ENCODE results near the gene ATP2C2.
"Not testable (repeated sequence)": the region's sequence is repeated elsewhere in the genome, so short reads cannot be mapped to it uniquely, and the experiment has no call there.

ATP2C2 gene

GRCh38 chr16:84367750-84368307 is 509 bp upstream of the ATP2C2 start:
- DNase-seq = no peak

- DNase-seq = no peak
Measured at GRCh38 chr16:84369105-84369504, 767 bp downstream of the ATP2C2 start.

- no peak for DNase-seq
Measured at GRCh38 chr16:84369938-84370627, 1.7 kb downstream of the ATP2C2 start.

DNA sequence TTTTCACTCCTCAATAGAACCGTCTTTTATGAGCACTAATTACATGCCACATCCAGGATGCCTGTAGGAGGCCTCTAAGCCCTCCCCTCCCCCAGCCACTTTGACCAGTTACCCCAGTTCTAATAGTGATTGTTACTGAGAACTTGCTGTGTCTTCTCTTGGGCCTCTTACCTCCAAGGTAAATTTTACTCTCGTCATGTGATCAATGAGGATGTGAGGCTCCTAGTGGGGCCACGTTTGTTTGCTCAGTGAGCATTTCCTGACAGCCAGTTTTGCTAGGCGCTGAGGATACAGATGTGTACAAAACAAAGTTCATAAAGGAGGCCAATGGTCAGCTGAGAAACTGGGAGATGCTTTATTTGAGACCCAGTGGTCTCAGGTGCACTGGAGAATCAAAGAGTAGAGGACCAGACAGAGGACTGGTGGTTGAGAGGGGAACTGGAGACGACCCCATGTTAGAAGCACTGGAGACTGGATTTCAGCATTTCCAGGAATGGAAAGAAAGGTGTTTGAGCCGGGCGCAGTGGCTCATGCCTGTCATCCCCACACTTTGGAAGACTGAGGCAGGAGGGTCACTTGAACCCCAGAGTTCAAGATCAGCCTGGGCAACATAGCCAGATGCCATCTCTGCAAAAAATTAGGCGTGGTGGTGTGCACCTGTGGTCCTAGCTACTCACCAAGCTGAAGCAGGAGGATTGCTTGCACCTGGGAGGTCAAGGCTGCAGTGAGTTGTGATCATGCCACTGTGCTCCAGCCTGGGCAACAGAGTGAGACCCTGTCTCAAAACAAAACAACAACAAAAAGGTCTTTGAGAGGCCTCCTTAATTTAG is 2.6 kb downstream of the ATP2C2 start:
- no peak for DNase-seq

DNA sequence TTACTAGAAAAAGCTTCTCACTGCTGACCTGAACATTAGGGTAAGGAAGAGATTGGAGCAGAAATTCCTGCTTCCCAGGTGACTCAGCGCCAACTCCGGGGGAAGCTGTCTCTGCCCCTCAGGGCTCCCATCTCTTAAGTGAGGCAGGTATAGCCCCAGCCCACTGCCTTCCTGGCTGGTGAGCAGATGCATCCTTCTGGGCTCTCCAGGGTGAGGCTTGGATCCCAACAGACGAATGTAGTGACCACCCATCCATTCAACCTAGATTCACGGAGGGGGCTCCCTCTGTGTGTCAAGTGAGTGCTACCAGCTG is 3.2 kb downstream of the ATP2C2 start:
- DNase-seq = no peak

- DNase-seq = no peak
Measured at GRCh38 chr16:84373907-84374489, 5.7 kb downstream of the ATP2C2 start.

DNA sequence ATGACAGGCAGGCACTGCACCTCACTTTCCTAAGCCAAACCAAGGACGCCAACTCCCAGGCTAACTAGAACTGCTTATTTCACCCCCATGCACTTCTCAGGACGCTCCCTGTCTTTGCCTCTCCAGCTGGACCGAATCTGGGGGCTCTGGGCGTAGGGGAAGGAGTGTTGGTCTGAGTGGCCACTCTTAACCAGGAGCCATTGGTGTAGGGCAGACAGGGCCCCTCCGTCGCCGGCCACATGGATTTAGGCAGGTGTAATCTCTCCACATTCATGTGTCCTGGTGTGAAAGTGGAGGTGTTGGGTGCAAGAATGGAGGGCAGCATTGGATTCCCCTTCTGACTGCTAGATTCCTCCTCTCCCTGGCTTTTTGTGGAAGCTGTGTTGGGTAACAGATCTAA is 9.8 kb downstream of the ATP2C2 start:
- no peak for DNase-seq

- no peak for DNase-seq
Measured at GRCh38 chr16:84378567-84378966, 10.2 kb downstream of the ATP2C2 start.

GRCh38 chr16:84379008-84379708 is 10.8 kb downstream of the ATP2C2 start:
- DNase-seq = no peak

DNA sequence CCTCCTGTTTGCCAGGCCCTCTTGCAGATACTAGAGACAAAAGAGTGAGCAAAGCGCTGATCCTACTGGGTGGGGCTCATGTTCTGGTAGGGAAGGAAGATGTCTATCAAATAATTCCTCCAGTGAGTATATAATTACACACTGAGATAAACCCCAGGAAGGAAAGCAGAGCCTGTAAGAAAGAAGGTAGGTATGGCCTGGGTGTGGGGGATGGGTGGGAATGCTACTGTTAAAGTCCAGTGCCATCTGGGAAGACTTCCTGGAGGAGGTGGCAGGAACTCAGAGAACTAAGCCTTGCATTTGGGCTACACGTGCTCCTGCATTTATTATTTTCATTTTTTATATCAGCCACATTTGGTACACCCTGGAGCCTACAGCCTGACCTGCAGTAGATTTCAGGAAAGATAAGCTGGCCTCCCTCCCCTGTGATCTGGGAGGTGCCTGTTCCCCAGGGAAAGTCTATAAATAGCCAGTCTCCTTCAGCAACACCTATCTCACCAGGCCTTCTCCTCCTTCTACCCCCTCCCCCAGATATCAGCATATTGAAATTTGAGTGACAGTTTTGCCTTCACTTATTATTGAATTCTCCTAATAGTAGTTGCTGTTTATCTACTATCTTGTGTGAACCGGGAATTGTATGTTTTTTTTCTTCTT is 11.5 kb downstream of the ATP2C2 start:
- DNase-seq = no peak

DNA sequence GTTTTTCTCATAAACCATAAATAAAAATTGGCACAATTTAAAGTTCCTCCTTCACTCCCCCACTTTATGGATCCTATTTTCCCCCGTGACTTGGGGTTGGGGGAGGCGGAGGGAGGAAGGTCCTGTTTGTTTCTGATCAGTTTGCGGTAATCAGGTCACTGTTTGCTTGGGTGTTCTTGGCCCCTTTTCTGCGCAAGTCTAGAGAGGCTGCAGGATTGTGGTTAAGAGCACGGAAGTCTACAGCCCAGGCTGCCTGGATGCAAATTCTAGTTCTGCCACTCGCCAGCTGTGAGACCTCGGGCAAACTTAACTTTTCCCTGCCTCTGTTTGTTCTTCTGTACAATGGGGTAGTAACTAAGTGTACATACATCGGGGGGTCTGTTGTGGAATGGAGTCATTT is 12.1 kb downstream of the ATP2C2 start:
- DNase-seq = no peak

DNA sequence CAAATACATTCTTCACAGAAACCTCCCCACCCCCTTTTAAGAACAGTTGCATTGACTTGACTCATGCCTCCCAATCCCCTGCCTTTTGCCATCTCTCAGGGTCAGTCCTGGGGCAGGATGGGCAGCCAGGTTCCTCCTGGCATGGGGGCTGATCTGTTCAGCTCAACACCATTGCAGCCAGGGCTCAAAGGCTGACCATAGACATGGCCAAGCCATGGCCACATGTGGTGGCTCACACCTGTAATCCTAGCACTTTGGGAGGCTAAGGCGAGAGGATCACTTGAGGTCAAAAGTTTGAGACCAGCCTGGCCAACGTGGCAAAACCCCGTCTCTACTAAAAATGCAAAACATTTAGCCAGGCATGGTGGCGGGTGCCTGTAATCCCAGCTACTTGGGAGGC is 14.1 kb downstream of the ATP2C2 start:
- DNase-seq = no peak

- DNase-seq = no peak
Measured at GRCh38 chr16:84383106-84383505, 14.8 kb downstream of the ATP2C2 start.

DNA sequence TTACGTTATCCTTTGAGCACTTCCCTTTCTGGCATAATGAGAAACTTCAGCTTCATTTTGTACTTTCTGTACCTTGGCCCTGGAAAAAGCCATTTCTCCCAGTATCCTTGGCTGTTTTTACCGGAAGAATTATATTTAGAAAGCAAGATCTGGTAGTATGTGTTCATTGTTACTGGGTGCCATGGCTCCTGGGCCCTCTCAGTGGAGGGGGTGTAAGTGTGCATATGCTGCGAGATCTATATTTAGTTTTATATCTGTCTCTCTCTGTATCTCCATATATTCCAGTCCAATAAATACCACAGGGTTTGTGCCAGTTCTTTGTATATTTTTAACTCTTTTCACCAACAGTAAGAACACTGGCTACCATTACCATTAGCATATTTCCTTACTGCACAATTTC is 17.7 kb downstream of the ATP2C2 start:
- no peak for DNase-seq

GRCh38 chr16:84387021-84387420 is 18.7 kb downstream of the ATP2C2 start:
- DNase-seq = no peak

GRCh38 chr16:84390131-84390785 is 21.9 kb downstream of the ATP2C2 start:
- DNase-seq = no peak

DNA sequence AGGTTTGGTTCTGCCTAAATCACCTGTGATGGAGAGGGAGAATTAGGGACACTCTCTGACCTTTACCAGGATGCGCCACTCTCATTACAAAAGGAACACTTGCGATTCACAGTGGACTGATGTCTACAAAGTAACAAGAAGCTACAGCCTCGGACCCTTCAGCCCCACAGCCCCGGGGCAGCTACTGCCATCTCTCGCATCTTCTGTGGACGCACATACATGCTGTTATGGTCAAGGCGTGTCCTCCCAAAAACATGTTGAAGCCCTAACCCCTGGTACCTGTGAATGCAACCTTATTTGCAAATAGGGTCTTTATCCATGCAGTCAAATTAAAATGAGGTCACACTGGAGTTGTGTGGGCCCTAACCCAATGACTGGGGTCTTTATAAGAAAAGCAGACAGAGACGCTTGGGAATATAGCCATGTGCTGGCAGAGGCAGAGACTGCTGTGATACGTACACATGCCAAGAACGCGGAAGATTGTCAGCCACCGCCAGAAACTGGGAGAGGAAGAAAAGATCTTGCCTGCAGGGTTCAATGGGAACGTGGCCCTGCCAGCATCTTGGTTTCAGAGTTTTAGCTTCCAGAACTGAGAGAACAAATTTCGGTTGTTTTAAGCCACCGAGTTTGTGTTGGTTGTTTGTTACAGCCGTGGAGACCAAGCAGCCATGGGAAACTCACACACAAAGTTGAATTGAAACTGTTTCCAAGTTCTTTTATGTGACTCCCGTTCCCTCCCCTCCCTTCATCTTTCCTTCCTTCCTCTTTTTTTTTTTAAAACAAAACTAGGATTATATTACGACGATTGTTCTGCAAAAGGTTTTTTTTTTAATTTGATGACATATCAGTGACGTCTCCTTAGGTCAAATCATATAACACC is 23.1 kb downstream of the ATP2C2 start:
- no peak for DNase-seq

- no peak for DNase-seq
Measured at GRCh38 chr16:84392031-84392360, 23.7 kb downstream of the ATP2C2 start.

DNA sequence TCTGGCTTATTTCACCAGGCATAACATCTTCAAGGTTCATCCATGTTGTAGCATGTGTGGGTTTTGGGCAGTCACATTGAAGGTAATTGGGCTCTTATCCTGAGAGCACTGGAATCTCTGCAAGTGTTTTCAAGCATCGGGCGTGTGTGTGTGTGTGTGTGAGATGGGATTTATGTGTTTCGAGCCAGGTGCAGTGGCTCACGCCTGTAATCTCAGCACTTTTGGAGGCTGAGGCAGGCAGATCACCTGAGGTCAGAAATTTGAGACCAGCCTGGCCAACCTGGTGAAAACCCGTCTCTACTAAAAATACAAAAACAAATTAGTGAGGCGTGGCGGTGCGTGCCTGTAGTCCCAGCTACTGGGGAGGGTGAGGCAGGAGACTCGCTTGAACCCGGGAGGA is 27.7 kb downstream of the ATP2C2 start:
- not testable (repeated sequence) for DNase-seq

DNA sequence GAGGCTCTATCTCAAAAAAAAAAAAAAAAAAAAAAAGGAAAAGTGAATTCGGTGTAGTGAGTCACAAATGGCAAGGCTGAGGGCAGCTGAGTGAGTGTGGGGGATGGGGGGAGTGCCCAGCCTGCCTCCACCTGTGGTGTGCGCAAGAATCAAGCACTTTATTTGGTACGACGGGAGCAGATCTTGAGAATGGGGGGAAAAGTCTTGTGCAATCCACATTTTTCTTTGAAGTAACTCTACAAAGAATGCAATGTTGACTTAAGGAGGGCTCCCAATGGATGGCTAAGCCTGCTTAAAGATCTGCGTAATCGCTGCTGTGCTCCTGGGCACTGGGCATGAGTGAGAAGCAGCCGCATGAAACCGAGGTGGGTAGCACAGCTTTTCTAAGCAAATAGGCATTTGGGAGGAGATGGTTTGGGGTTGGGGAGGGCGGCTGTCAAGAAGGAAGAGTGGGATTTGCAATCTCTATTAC is 28.2 kb downstream of the ATP2C2 start:
- no peak for DNase-seq

DNA sequence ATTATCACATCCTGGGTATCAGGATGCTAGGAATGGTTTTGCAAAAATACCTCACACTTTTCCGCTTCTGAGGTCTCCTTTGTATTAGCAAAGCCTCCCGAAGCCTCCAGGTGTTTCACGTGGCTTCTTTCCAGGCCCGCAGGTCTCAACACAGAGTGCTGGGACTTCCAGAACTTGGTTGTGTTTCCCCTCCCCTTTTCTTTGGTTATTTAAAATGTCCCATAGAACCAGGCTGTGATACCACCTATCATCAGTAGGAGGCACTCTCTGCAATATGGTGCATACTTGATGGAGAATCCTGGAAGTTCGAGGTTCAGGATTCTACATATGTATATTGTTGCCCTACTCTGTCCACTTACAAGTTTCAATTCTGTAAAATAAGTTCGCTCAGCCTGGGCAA is 28.8 kb downstream of the ATP2C2 start:
- no peak for DNase-seq
